GM12891 (cell line): Measurements from ENCODE around the gene PEX11A. TPM values are rescaled to one million over a fixed set of nuclear protein-coding genes. Genes with fewer than 3 reads are reported as not detected.

ENCODE experiments used
- DNase-seq: peaks from one replicate; pipeline ENCODE4 v3.0.0; 2011; ENCODE audit warnings: low spot score; ENCODE audit not compliant: insufficient read length
- FAIRE-seq: peaks from 2 replicates; lab custom pipeline; 2011; peaks lifted over from hg19 to GRCh38; lab: Jason Lieb, UNC
- PAX5 ChIP-seq: IDR thresholded peaks from 2 replicates; pipeline ENCODE4 v1.6.1; 2011; ENCODE audit warnings: low read length, moderate library complexity, mild to moderate bottlenecking; ENCODE audit not compliant: insufficient read depth, severe bottlenecking
- POLR2A ChIP-seq: IDR thresholded peaks from 2 replicates; pipeline ENCODE4 v1.6.1; 2011; ENCODE audit warnings: low read depth, low read length, control low read depth
- POLR2AphosphoS5 ChIP-seq: IDR thresholded peaks from 2 replicates; pipeline ENCODE4 v1.6.1; 2011; ENCODE audit warnings: low read depth, low read length, control low read depth
- POU2F2 ChIP-seq: IDR thresholded peaks from 2 replicates; pipeline ENCODE4 v1.6.1; 2011; ENCODE audit warnings: low read depth, mild to moderate bottlenecking, control low read depth, low read length, moderate library complexity
- SPI1 ChIP-seq: IDR thresholded peaks from 2 replicates; pipeline ENCODE4 v1.6.1; 2011; ENCODE audit warnings: low read depth, low read length, control low read depth
- TAF1 ChIP-seq: IDR thresholded peaks from 2 replicates; pipeline ENCODE4 v1.6.1; 2011; ENCODE audit warnings: low read depth, low read length, control low read depth
- polyA plus RNA-seq: library from polyadenylated mRNA; unstranded; fragments of >200 nt; gene quantifications from one replicate; pipeline ENCODE4 v1.2.1, GENCODE V29; 2012; ENCODE audit warnings: low read depth, missing spikeins, inconsistent platforms; ENCODE audit not compliant: missing spikeins

Gene PEX11A
- 1.6 TPM for polyA plus RNA-seq

- TF ChIP-seq SPI1 (no peak), TAF1 (no peak), POU2F2 (no peak), PAX5 (no peak), POLR2AphosphoS5 (no peak), POLR2A (no peak)
- FAIRE-seq (peak; percentile 94), DNase-seq (peak; percentile 76)
These were observed at the start of gene PEX11A, which contains the start of gene WDR93 for GRCh38 chr15:89690276-89691218. Gene PEX11A, minus strand, starts transcription at chr15:89690754. Its CDS starts 122 bp downstream, at chr15:89690632. Gene WDR93, plus strand, starts transcription at chr15:89690811. Its CDS starts 10,936 bp downstream, at chr15:89701747.

GRCh38 chr15:89740137-89740536 lies 49.6 kb upstream of the PEX11A start:
- no peak for TF ChIP-seq PAX5
- TF ChIP-seq SPI1, result no peak
- no peak for TF ChIP-seq POU2F2
- no peak for TF ChIP-seq POLR2AphosphoS5
- no peak for TF ChIP-seq TAF1
- no peak for TF ChIP-seq POLR2A
- peak; percentile 63 for DNase-seq
- peak; percentile 98 for FAIRE-seq

DNA sequence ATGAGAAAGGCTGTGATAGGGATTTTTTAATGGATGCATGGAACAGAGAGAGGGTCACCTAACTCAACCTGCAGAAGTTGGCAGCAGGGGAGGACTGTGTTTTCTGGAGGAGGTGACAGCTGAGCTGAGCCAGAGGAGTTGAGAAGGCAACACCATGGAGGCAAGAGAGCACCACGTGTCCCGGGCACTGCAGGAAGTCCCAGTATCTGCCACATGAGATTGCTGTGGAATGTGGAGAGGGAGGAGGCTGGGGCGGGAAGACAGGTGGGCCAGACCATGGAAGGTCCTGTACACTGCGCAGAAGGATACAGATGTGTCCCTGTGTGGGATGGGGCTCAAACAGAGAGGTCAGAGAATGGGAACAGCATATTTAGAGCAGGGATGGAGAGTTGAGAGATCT lies 45.2 kb upstream of the PEX11A start:
- no peak for TF ChIP-seq TAF1
- no peak for TF ChIP-seq POLR2AphosphoS5
- no peak for TF ChIP-seq POU2F2
- TF ChIP-seq POLR2A, result no peak
- TF ChIP-seq SPI1, result no peak
- TF ChIP-seq PAX5, result no peak
- DNase-seq, result no peak
- FAIRE-seq, result no peak

DNA sequence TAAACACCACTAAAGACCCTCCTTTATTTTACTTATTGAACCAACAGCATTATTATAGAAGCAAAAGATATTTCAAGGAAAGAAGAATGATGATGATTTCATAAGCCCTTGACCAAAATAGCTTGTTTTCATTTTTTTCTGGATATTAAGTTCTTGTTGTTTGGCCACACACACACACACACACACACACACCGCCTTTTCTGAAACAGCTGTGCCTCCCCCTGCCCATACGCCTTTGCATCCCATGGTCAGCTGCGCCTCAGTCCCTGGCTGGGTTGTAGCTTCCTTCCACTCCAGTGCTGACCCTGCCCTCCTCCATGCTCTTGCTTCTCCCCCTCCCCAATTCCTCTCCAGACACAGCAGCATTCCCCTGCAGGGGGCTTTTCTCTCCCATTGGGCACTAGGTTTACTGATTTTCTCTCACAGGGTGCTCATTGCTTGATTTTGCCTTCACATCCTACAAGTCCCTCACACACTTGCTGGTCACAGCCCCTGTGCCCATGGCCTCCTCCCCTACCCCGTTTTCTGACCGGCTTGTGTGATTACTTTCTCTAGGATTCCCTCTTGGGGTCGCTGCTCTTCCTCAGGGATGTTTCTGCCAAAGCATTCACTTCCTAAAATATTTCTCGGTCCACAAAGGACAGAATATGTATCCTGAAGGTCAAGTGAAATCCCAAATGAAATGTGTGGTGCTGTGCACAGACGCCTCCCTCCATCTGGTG lies 42.1 kb upstream of the PEX11A start:
- TF ChIP-seq TAF1, result no peak
- TF ChIP-seq SPI1, result no peak
- TF ChIP-seq POLR2AphosphoS5, result no peak
- no peak for TF ChIP-seq POLR2A
- no peak for TF ChIP-seq POU2F2
- TF ChIP-seq PAX5, result no peak
- no peak for FAIRE-seq
- no peak for DNase-seq

GRCh38 chr15:89731275-89731674 lies 40.7 kb upstream of the PEX11A start:
- FAIRE-seq, result no peak
- no peak for TF ChIP-seq PAX5
- DNase-seq, result no peak

DNA sequence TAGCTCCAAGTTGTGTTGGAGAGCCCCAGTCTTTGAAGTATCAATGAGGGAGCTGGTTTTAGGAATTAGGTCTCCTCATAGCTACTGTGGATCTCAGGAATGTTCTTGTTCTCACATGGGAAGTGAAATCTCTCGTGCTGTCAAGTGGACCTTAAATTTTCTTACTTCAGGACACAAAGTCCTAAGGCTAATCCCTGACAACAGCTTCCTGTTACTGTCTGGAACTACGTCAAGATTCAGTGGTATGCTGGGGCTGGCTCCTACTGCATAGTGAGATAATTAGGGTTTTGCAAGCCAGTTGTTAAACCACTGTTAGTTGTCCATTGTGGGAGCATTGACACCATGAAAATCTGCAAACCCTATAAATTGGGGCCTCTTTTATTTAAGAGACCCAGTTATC lies 37.7 kb upstream of the PEX11A start:
- FAIRE-seq (no peak), DNase-seq (no peak)
- no peak for TF ChIP-seq PAX5
- no peak for TF ChIP-seq SPI1
- TF ChIP-seq POU2F2, result no peak
- TF ChIP-seq POLR2A, result no peak
- TF ChIP-seq POLR2AphosphoS5, result no peak
- TF ChIP-seq TAF1, result no peak

- TF ChIP-seq TAF1 (no peak), POLR2A (no peak), PAX5 (no peak), POU2F2 (no peak), SPI1 (no peak), POLR2AphosphoS5 (no peak)
- DNase-seq (no peak), FAIRE-seq (no peak)
These were observed 34.5 kb upstream of the PEX11A start for GRCh38 chr15:89725064-89725463.

GRCh38 chr15:89724621-89725020 lies 34.1 kb upstream of the PEX11A start:
- DNase-seq, result no peak
- no peak for FAIRE-seq
- TF ChIP-seq POU2F2, result no peak

GRCh38 chr15:89723031-89723430 lies 32.5 kb upstream of the PEX11A start:
- TF ChIP-seq TAF1 (no peak), POLR2AphosphoS5 (no peak), POLR2A (no peak), SPI1 (no peak), PAX5 (no peak), POU2F2 (no peak)
- FAIRE-seq (no peak), DNase-seq (no peak)

DNA sequence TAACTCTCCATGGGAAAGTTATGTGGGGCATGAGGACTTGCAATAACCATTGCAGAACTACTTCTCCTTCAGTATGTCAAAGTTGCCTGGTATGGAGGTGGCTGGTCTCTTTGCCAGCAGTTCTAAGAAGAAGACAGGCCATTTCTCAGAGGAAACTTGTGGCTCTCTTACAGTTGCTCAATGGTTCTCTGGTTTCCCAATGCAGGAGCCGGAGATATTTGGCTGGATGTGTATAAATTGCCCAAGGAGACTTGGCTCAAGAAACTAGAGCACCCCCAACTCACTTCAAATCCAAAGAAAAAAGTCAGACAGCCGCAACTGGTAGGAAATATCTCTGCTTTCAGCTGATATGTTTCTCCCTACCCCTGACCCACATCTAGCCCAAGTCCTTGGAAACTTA lies 24.2 kb upstream of the PEX11A start:
- FAIRE-seq, result no peak
- no peak for DNase-seq
- TF ChIP-seq SPI1 (no peak), TAF1 (no peak), POU2F2 (no peak), POLR2AphosphoS5 (no peak), PAX5 (no peak), POLR2A (no peak)
